MCF 10A (cell line): ENCODE data around the gene TMEM219. TPM values are rescaled to one million over a fixed set of nuclear protein-coding genes. Genes with fewer than 3 reads are reported as not detected.

Source experiments
- BruUV-seq: library from RNA; stranded (reverse); fragments of 400-500 nt; replicated peaks from 2 replicates; lab custom pipeline; 2021; lab: Mats Ljungman, UMichigan
- CTCF ChIA-PET: fragments of 300-600 bp; sonication (Branson Sonifier 250); formaldehyde crosslinking; extraction: SDS; loops from one replicate; lab custom pipeline; 2021; ENCODE audit warnings: antibody characterized with exemption, inconsistent platforms; lab: Yijun Ruan, JAX
- POLR2A ChIA-PET: fragments of 300-600, 350-650 bp; sonication (Branson Sonifier 250); formaldehyde crosslinking; extraction: SDS; loops from one replicate; lab custom pipeline; 2020; ENCODE audit warnings: antibody characterized with exemption, inconsistent platforms; lab: Yijun Ruan, JAX
- DNase-seq: peaks from one replicate; pipeline ENCODE4 v3.0.0-alpha.2; 2018; ENCODE audit not compliant: unreplicated experiment
- H3K27ac Mint-ChIP-seq: one replicate; pipeline ENCODE4 v1.8.0; 2022; ENCODE audit warnings: mild to moderate bottlenecking, low read depth, mixed read lengths; ENCODE audit not compliant: unreplicated experiment
- H3K27me3 Mint-ChIP-seq: one replicate; pipeline ENCODE4 v1.8.0; 2022; ENCODE audit warnings: mixed read lengths; ENCODE audit not compliant: insufficient read depth, unreplicated experiment
- H3K36me3 Mint-ChIP-seq: one replicate; pipeline ENCODE4 v1.8.0; 2022; ENCODE audit warnings: mild to moderate bottlenecking, moderate library complexity, mixed read lengths; ENCODE audit not compliant: insufficient read depth, unreplicated experiment
- H3K4me1 Mint-ChIP-seq: one replicate; pipeline ENCODE4 v1.8.0; 2022; ENCODE audit warnings: mixed read lengths; ENCODE audit not compliant: insufficient read depth, unreplicated experiment
- H3K4me3 Mint-ChIP-seq: one replicate; pipeline ENCODE4 v1.8.0; 2022; ENCODE audit warnings: mild to moderate bottlenecking, moderate library complexity, mixed read lengths; ENCODE audit not compliant: unreplicated experiment
- H3K9me3 Mint-ChIP-seq: one replicate; pipeline ENCODE4 v1.8.0; 2022; ENCODE audit warnings: mixed read lengths; ENCODE audit not compliant: unreplicated experiment
- CTCF ChIP-seq: fragments of 200-600 bp; IDR thresholded peaks from one replicate; pipeline ENCODE4 v1.8.0; 2022; ENCODE audit warnings: antibody characterized with exemption, mild to moderate bottlenecking; ENCODE audit not compliant: unreplicated experiment
- intact Hi-C: fragments of 100-400 bp; cut with micrococcal nuclease; formaldehyde crosslinking; loops from 2 replicates; pipeline ENCODE4 v1.14.1; 2022
- total RNA-seq: library from RNA; stranded (reverse); gene quantifications from 2 replicates; pipeline ENCODE4 v1.2.3, GENCODE V29; 2022

TMEM219 gene
- total RNA-seq, 1 experiment from 2014 or later, result 62.1 TPM

GRCh38 chr16:29961127-29961478, 776 bp upstream of the TMEM219 start:
- no peak for DNase-seq
- ChIA-PET CTCF (interaction anchor here (0.6 to 3.2 kb wide), 7 partner anchors 9 to 897 kb away, joined by 3 to 25 read pairs (median 3); no protein-coding TSS in a partner anchor), POLR2A (interaction anchor here (0.6 to 3.8 kb wide), 14 partner anchors 8 to 145 kb away, joined by 3 to 75 read pairs (median 6); partner anchors contain the start of genes ASPHD1, HIRIP3, KCTD13 and MVP)
- Mint-ChIP-seq H3K4me3 (peak overlapping the region; percentile 89), H3K36me3 (peaks cover 10% of the 10 kb centered on the region), H3K27ac (peak overlapping the region; percentile 31), H3K9me3 (no peaks in the 10 kb centered on the region), H3K27me3 (no peaks in the 10 kb centered on the region), H3K4me1 (peaks cover 16% of the 10 kb centered on the region)
- BruUV-seq, result no TSS peak
- intact Hi-C loops, result loop anchor here (1.0 kb wide), 1 partner anchor 35 kb away; the partner anchor contains the start of gene KCTD13
- TF ChIP-seq CTCF, result no peak

- Mint-ChIP-seq H3K4me3 (peak overlapping the region; percentile 89), H3K27me3 (no peaks in the 10 kb centered on the region), H3K4me1 (peaks cover 16% of the 10 kb centered on the region), H3K36me3 (peaks cover 14% of the 10 kb centered on the region), H3K9me3 (no peaks in the 10 kb centered on the region), H3K27ac (peak overlapping the region; percentile 77)
- peak; percentile 19 for DNase-seq
- no peak for TF ChIP-seq CTCF
- POLR2A ChIA-PET, result interaction anchor here (0.6 to 3.8 kb wide), 19 partner anchors 9 to 283 kb away, joined by 3 to 75 read pairs (median 4); partner anchors contain the start of genes ALDOA, ASPHD1, CDIPT and HIRIP3
- intact Hi-C loops, result no loop called here
- CTCF ChIA-PET, result interaction anchor here (1.1 to 3.2 kb wide), 6 partner anchors 18 to 155 kb away, joined by 3 to 25 read pairs (median 4); partner anchors contain the start of gene KCTD13
- BruUV-seq, result TSS peak; percentile 59
Measured at GRCh38 chr16:29962344-29962994, 590 bp downstream of the TMEM219 start.

GRCh38 chr16:29963021-29963743, 1.3 kb downstream of the TMEM219 start:
- no peak for DNase-seq
- POLR2A ChIA-PET, result interaction anchor here (0.6 to 3.8 kb wide), 13 partner anchors 11 to 174 kb away, joined by 3 to 75 read pairs (median 4); partner anchors contain the start of genes ASPHD1, CDIPT, HIRIP3 and KCTD13
- no peaks in the 10 kb centered on the region for H3K9me3 Mint-ChIP-seq
- intact Hi-C loops, result no loop called here
- CTCF ChIA-PET, result interaction anchor here (1.3 to 3.2 kb wide), 3 partner anchors 19 to 155 kb away, joined by 4 to 25 read pairs (median 7); partner anchors contain the start of gene KCTD13
- H3K4me1 Mint-ChIP-seq, result peaks cover 16% of the 10 kb centered on the region
- peaks cover 22% of the 10 kb centered on the region for H3K36me3 Mint-ChIP-seq
- peak overlapping the region; percentile 89 for H3K4me3 Mint-ChIP-seq
- TF ChIP-seq CTCF, result no peak
- H3K27me3 Mint-ChIP-seq, result no peaks in the 10 kb centered on the region
- H3K27ac Mint-ChIP-seq, result peak overlapping the region; percentile 77
- BruUV-seq, result no TSS peak

GRCh38 chr16:29968205-29968604, 6.3 kb downstream of the TMEM219 start:
- POLR2A ChIA-PET, result interaction anchor here (1.4 kb wide), 1 partner anchor 41 kb away, joined by 5 read pairs; no protein-coding TSS in a partner anchor
- CTCF ChIA-PET, result interaction anchor here (0.7 kb wide), 1 partner anchor 54 kb away, joined by 3 read pairs; no protein-coding TSS in a partner anchor
- intact Hi-C loops, result no loop called here
- no peaks in the 10 kb centered on the region for H3K9me3 Mint-ChIP-seq
- H3K36me3 Mint-ChIP-seq, result peaks cover 42% of the 10 kb centered on the region
- H3K4me3 Mint-ChIP-seq, result no peak overlapping the region
- no TSS peak for BruUV-seq
- peaks cover 3% of the 10 kb centered on the region for H3K4me1 Mint-ChIP-seq
- H3K27me3 Mint-ChIP-seq, result no peaks in the 10 kb centered on the region
- no peak for DNase-seq
- H3K27ac Mint-ChIP-seq, result no peak overlapping the region
- TF ChIP-seq CTCF, result no peak
